Activated CD8-positive, alpha-beta memory T cell treated with anti-CD3 and anti-CD28 coated beads, Interleukin-2, amount 10 ng/mL, durations not matched to agents 7 days and 5 days (primary cell): ENCODE results near the gene CDKN1C. TPM values are rescaled to one million over a fixed set of nuclear protein-coding genes. Genes with fewer than 3 reads are reported as not detected.

Experiments
- ATAC-seq: fragments of 150-1000 bp; cut with Tn5 transposase; one replicate; pipeline ENCODE4 v1.10.0; 2021; ENCODE audit warnings: moderate library complexity
- CTCF ChIA-PET: fragments of 350-600 bp; sonication (Branson Sonifier 250); formaldehyde crosslinking; loops from one replicate; lab custom pipeline; 2021; ENCODE audit warnings: antibody characterized with exemption; lab: Charles Lee
- DNase-seq: peaks from one replicate; pipeline ENCODE4 v3.0.0-alpha.2; 2020
- H3K27ac Mint-ChIP-seq: one replicate; pipeline ENCODE4 v1.8.0; 2021; ENCODE audit warnings: mild to moderate bottlenecking, mixed read lengths
- H3K27me3 Mint-ChIP-seq: one replicate; pipeline ENCODE4 v1.8.0; 2021; ENCODE audit warnings: mixed read lengths
- H3K36me3 Mint-ChIP-seq: one replicate; pipeline ENCODE4 v1.8.0; 2021; ENCODE audit warnings: mild to moderate bottlenecking, mixed read lengths
- H3K4me1 Mint-ChIP-seq: one replicate; pipeline ENCODE4 v1.8.0; 2021; ENCODE audit warnings: mixed read lengths
- H3K4me3 Mint-ChIP-seq: one replicate; pipeline ENCODE4 v1.8.0; 2021; ENCODE audit warnings: mild to moderate bottlenecking, moderate library complexity, mixed read lengths
- H3K9me3 Mint-ChIP-seq: one replicate; pipeline ENCODE4 v1.8.0; 2022; ENCODE audit warnings: low read depth, mixed read lengths
- total RNA-seq, 2 experiments: library from RNA; stranded (reverse); gene quantifications; one replicate each; pipeline ENCODE4 v1.2.3, GENCODE V29; 2021

Gene CDKN1C
- total RNA-seq, 2 experiments from 2014 or later = 0.44 to 0.87 TPM

DNA sequence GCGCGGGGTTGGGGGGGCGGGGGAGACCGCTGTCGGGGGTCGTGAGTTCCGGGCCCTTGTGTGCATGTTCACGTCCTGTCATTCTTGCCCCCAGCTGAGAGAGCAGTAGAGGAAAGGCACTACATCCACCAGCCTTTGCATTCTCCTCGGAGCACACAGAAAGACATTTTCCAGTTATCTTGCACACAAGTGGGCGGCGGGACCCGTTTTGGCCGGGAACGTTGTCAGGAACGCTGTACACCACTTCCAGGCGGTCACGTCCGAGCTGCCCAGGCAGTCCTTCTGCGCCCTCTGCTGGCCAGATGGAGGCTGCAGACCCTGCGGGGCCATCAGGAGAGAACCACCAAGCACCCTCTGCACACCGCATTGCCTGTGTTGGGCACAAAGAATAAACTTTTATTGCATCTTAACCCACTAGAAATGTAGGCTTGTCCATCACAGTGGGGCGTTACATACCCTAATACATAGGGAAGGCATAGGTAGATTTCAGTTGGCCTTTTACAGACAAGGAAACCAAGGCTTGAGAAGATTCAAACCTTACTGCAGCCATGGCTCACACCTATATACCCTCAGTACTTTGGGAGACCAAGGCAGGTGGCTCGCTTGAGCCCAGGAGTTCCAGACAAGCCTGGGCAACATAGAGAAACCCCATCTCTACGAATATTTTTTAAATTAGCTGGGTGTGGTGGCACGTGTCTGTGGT lies 2.8 kb upstream of the CDKN1C start:
- CTCF ChIA-PET = interaction anchor here (0.9 to 13.8 kb wide), 22 partner anchors 10 to 583 kb away, joined by 3 to 471 read pairs (median 5); partner anchors contain the start of gene PHLDA2
- DNase-seq (peak; percentile 90), ATAC-seq (peak; percentile 31)
- Mint-ChIP-seq H3K27ac (no peak overlapping the region), H3K27me3 (peaks cover 20% of the 10 kb centered on the region), H3K4me3 (no peak overlapping the region), H3K4me1 (peaks cover 22% of the 10 kb centered on the region), H3K36me3 (no peaks in the 10 kb centered on the region), H3K9me3 (no peaks in the 10 kb centered on the region)

DNA sequence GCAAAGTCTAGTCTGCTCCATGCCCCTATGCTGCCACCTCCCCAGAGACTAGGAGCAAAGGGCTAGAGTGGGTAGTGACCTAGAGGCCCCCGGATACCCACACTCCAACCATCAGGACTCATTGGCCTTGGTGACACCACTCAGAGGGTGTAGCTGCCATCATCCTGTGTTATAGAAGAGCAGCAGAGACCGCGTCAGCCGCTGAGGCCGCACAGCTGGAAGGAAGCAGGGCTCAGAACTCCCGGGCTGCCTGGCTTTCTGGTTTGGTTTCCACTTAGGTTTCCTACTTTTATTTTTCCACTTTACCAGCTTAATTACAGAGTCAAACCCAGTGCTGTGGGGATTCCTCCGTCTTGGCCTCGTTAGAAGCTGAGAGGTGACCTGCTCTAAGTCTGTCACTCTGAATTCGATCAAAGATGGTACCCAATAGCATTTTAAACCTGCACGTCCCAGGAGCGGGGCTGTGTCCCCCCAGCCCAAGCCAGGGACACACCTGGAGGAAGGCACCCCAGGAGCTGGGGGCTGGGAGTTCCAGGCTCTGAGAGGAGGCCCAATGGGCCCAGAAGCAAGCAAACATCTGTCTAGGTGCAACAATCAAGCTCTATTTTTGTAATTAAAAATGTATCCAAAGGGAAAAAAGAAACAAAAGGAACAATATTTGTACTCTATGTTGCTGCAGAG lies 2.1 kb upstream of the CDKN1C start:
- no peaks in the 10 kb centered on the region for H3K36me3 Mint-ChIP-seq
- CTCF ChIA-PET = interaction anchor here (0.6 to 13.8 kb wide), 27 partner anchors 10 to 582 kb away, joined by 3 to 471 read pairs (median 5); partner anchors contain the start of genes CARS1 and PHLDA2

DNA sequence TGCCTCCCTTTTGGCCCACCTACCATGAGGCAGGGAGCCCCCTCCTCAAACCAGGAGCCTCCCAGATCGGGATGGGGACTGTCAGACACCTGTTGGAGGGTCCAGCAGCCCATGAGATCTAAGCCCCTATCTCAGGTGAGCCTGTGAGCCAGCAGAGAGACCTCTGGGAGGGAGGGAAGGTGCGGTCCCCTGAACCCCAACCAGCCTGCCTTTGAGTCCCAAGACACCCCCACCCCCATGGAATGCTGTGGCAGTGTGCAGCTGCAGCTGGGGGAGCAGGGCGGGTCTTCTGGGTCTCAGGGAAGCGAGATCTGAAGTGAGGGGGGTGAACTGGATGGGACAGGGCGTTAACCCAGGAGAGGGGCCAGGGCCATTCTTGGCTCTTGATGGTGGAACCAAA lies 1.4 kb upstream of the CDKN1C start:
- ATAC-seq (no peak), DNase-seq (no peak)
- H3K9me3 Mint-ChIP-seq = no peaks in the 10 kb centered on the region
- peaks cover 33% of the 10 kb centered on the region for H3K27me3 Mint-ChIP-seq
- CTCF ChIA-PET = interaction anchor here (1.0 to 13.8 kb wide), 14 partner anchors 12 to 581 kb away, joined by 3 to 471 read pairs (median 11); partner anchors contain the start of gene PHLDA2
- no peak overlapping the region for H3K4me3 Mint-ChIP-seq
- H3K4me1 Mint-ChIP-seq = peaks cover 14% of the 10 kb centered on the region
- H3K36me3 Mint-ChIP-seq = no peaks in the 10 kb centered on the region
- no peak overlapping the region for H3K27ac Mint-ChIP-seq

More for the DNA sequence above, 2.1 kb upstream of the CDKN1C start:
- Mint-ChIP-seq H3K27ac (no peak overlapping the region), H3K9me3 (no peaks in the 10 kb centered on the region), H3K4me3 (no peak overlapping the region), H3K4me1 (peaks cover 19% of the 10 kb centered on the region), H3K27me3 (peaks cover 28% of the 10 kb centered on the region)
- DNase-seq (no peak), ATAC-seq (no peak)

DNA sequence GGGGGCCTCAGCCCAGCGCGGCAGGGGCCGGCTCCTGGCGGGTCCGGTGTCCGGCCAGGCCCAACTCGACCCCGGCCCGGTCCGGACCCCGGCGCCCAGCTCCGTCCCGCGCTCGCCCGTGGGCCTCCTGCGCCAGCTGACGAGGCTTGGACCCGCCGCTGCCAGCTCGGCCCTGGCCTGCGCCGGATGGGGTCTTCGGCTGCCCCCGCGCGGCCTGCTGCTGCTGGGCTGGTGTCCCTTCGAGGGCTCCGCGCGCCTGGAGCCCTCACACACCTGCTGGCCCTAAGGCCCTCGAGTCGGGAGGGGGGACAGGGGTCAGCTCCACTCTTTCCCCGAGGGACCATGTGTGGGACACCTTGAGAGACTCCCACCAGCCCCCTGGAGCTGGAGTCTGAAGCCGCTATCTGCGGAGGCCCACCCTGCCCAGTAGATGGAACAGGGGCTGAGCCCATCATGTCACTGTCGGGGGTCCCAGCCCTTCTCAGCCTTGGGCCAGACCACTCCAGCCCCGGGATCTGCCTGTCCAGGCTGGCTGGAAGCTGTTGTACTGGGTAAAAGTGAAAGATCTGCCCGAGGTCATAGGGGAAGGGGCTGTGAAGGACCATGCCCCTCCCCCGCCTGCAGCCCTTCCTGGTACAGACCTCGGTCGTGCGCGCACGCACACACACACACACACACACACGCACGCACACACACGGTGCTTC lies 768 bp upstream of the CDKN1C start:
- Mint-ChIP-seq H3K27me3 (peaks cover 35% of the 10 kb centered on the region), H3K4me3 (no peak overlapping the region), H3K4me1 (peaks cover 9% of the 10 kb centered on the region), H3K27ac (no peak overlapping the region), H3K36me3 (no peaks in the 10 kb centered on the region), H3K9me3 (no peaks in the 10 kb centered on the region)
- ATAC-seq = peak; percentile 14
- CTCF ChIA-PET = interaction anchor here (1.1 to 13.8 kb wide), 9 partner anchors 17 to 581 kb away, joined by 3 to 471 read pairs (median 15); a partner anchor contains a TSS
- DNase-seq = no peak

DNA sequence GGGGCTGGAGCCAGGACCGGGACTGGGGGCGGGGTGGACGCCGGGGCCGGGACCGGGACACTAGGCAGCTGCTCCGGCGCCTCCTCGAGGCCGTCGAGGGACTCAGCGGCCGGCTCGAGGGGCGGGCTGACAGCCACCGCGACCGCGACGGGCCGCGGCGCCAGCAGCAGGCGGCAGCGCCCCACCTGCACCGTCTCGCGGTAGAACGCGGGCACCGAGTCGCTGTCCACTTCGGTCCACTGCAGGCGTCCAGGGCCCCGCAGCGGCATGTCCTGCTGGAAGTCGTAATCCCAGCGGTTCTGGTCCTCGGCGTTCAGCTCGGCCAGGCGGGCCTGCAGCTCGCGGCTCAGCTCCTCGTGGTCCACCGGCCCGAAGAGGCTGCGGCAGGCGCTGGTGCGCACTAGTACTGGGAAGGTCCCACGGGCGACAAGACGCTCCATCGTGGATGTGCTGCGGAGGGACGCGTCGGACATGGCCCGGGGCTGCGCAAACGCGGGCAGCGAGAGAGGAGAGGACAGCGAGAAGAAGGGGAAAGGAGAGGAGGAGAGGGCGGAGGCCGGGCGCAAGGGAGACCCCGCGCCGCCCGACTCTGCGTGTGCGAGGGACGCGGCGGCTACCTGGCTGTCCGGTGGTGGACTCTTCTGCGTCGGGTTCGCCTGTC lies 428 bp downstream of the CDKN1C start:
- no peaks in the 10 kb centered on the region for H3K36me3 Mint-ChIP-seq
- CTCF ChIA-PET = interaction anchor here (0.6 to 13.8 kb wide), 8 partner anchors 14 to 554 kb away, joined by 3 to 471 read pairs (median 4); a partner anchor contains a TSS
- H3K4me3 Mint-ChIP-seq = peak overlapping the region; percentile 75
- DNase-seq (no peak), ATAC-seq (peak; percentile 3)
- no peaks in the 10 kb centered on the region for H3K9me3 Mint-ChIP-seq
- H3K27ac Mint-ChIP-seq = no peak overlapping the region
- peaks cover 9% of the 10 kb centered on the region for H3K4me1 Mint-ChIP-seq
- peaks cover 35% of the 10 kb centered on the region for H3K27me3 Mint-ChIP-seq

DNA sequence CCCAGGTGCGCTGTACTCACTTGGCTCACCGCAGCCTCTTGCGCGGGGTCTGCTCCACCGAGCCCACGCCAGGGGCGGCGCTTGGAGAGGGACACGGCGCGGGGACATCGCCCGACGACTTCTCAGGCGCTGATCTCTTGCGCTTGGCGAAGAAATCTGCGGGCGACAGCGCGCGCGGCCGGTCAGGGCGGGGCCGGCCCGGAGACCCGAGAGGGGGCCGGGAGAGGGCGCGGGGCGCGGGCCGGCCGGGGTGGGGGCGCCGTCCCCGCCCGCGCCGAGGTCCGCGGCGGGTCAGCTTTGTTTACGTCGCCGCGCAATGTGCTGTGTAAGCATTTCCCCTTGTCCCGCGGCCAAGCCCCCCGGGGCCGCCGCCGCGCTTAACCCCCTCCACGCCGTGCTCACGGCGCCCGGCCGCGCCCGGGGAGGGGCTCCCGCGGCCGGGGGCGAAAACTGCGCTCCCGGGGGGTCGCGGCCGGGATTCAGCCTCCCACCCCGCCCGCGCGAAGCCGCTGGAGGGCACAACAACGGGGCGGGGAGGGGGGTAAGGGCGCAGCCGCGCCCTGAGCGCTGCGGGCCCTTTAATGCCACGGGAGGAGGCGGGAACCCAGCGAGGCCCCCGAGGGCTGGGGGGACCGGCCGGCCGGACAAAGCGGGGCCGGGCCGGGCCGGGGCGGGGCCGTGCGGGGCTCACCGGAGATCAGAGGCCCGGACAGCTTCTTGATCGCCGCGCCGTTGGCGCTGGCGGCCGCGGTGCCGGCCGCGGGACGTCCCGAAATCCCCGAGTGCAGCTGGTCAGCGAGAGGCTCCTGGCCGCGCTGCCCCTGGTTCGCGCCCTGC lies 1.4 kb downstream of the CDKN1C start:
- H3K4me1 Mint-ChIP-seq = peaks cover 9% of the 10 kb centered on the region
- no peak overlapping the region for H3K27ac Mint-ChIP-seq
- no peak for DNase-seq
- H3K9me3 Mint-ChIP-seq = no peaks in the 10 kb centered on the region
- H3K36me3 Mint-ChIP-seq = no peaks in the 10 kb centered on the region
- peaks cover 35% of the 10 kb centered on the region for H3K27me3 Mint-ChIP-seq
- ATAC-seq = no peak
- CTCF ChIA-PET = interaction anchor here (1.1 to 13.8 kb wide), 5 partner anchors 8 to 578 kb away, joined by 4 to 471 read pairs (median 5); no protein-coding TSS in a partner anchor
- H3K4me3 Mint-ChIP-seq = no peak overlapping the region

DNA sequence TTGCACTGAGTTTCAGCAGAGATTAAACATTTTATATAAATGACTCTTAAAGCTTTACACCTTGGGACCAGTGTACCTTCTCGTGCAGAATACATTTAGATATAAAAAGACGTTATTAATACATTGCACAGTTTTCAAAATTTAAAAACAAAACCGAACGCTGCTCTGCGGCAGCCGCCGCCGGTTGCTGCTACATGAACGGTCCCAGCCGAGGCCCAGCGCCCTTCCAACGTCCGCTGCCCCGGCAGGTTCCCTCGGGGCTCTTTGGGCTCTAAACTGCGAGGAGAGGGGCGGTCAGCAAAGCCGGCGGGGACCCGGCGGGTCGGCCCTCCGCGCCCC lies 2.0 kb downstream of the CDKN1C start:
- ATAC-seq = no peak

DNA sequence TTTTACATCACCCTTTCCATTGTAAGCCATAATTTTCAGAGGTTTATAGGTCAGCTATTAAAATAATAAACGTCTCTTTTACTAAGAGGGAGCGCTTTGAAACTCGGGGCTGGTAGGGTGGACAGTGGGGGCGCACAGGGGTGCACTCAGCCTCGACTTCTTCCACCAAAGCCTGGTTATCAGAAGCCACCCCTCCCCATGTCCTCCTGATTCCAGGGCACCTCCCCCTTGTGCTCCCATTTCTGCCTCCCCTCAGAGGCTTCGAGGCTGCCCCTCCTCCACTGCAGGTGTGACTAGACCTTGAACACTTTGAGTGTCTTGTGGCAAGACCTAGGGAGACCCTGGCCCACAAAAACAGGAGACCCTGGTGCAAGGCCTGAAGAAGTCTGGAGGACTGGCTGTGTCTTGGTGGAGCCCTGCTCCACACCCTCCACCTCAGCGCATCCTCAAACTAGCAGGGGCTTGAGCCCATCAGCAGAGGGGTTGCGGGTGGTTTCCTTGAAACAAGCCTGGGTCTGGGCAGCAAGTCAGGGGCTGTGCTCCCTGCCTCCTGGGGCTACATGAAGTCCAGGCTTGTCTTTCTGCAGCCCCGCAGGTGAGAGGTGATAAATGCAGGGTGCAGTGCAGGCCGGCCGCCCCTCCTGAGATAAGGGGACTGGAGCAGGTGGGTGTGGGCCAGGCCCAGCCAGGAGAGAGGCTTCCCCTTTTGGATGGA lies 3.0 kb downstream of the CDKN1C start:
- ATAC-seq (no peak), DNase-seq (no peak)
- Mint-ChIP-seq H3K27me3 (peaks cover 32% of the 10 kb centered on the region), H3K27ac (no peak overlapping the region), H3K4me1 (peaks cover 6% of the 10 kb centered on the region), H3K4me3 (no peak overlapping the region), H3K36me3 (no peaks in the 10 kb centered on the region), H3K9me3 (peaks cover under 1% of the 10 kb centered on the region)
- CTCF ChIA-PET = interaction anchor here (1.7 to 13.8 kb wide), 2 partner anchors 351 to 576 kb away, joined by 4 to 471 read pairs; no protein-coding TSS in a partner anchor

More for the DNA sequence above, 2.0 kb downstream of the CDKN1C start:
- no peak overlapping the region for H3K27ac Mint-ChIP-seq
- H3K27me3 Mint-ChIP-seq = peaks cover 35% of the 10 kb centered on the region
- H3K4me3 Mint-ChIP-seq = no peak overlapping the region
- no peaks in the 10 kb centered on the region for H3K9me3 Mint-ChIP-seq
- no peaks in the 10 kb centered on the region for H3K36me3 Mint-ChIP-seq
- CTCF ChIA-PET = interaction anchor here (1.1 to 13.8 kb wide), 3 partner anchors 9 to 578 kb away, joined by 4 to 471 read pairs (median 5); no protein-coding TSS in a partner anchor
- H3K4me1 Mint-ChIP-seq = peaks cover 9% of the 10 kb centered on the region
- no peak for DNase-seq

DNA sequence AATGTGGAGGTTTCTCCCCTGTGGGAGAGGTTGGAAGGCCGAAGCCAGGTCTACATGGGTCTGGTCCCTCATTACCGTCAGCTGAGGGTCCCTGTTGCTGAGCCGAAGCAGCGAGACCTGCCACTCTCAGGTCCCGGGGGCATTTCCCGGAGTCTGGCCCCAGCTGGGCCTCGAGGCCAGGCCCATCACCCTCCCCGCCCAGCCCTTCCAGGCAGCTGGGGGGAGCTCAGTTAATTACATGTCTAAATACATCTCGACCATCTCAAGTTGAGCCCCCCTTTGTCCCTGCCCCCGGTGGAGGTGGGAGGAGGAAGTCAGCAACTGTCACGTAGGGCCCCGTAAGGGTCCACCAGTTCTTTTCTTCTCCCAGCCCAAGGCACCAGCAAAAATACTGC lies 3.6 kb downstream of the CDKN1C start:
- no peak for ATAC-seq
- no peaks in the 10 kb centered on the region for H3K36me3 Mint-ChIP-seq
- no peak overlapping the region for H3K4me3 Mint-ChIP-seq
- DNase-seq = no peak
- H3K27ac Mint-ChIP-seq = no peak overlapping the region
- CTCF ChIA-PET = interaction anchor here (0.8 to 1.4 kb wide), 2 partner anchors 210 to 349 kb away, joined by 3 to 6 read pairs; no protein-coding TSS in a partner anchor
- peaks cover 27% of the 10 kb centered on the region for H3K27me3 Mint-ChIP-seq
- H3K9me3 Mint-ChIP-seq = peaks cover 3% of the 10 kb centered on the region
- H3K4me1 Mint-ChIP-seq = peaks cover 9% of the 10 kb centered on the region

DNA sequence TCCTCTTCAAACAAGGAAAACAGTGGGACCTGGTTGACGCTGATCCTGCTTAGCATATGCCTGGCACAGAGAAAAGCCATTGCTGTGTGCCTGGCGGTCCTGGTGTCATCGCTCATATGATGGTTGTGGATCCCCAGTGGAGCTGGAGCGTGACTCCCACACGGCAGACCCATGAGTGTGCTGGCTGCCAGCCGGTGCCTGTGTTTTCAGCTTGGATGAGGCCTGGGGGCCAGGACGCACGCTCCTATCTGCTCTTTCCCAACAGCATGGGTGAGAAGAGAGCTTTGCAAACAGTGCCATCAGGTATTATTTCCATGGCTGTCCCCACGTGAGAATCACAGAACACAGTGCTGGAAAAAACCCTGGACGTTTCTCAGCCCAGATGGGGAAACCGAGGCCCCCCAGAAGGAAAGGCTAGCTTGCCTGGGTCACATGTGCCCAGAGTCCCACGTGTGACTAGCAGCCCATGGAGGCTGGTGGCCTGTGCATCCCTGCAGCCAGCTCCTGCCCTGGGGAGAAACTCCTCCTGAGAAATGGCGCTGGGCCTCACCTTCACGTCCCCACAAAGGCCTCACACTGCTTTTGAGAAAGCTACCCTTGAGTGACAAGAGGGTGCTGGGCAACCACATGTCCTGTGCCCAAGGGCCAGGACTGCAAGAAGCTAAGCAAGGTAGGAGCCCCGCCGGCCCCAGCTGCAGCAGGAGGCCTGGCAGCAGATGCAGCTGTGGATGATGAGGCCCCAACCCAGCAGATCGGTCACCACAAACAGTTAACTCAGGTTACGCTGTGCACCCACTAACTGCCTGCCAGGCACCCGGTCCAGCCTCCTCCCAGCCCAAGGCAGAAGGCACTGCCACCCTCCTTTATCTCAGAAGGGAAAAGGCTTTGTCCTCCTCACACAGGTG lies 4.2 kb downstream of the CDKN1C start:
- H3K36me3 Mint-ChIP-seq = no peaks in the 10 kb centered on the region
- no peak overlapping the region for H3K27ac Mint-ChIP-seq
- H3K4me3 Mint-ChIP-seq = no peak overlapping the region
- H3K4me1 Mint-ChIP-seq = peaks cover 8% of the 10 kb centered on the region
- H3K9me3 Mint-ChIP-seq = peaks cover 3% of the 10 kb centered on the region
- no peak for ATAC-seq
- H3K27me3 Mint-ChIP-seq = peaks cover 21% of the 10 kb centered on the region
- CTCF ChIA-PET = interaction anchor here (0.8 to 1.4 kb wide), 2 partner anchors 210 to 348 kb away, joined by 3 to 6 read pairs; no protein-coding TSS in a partner anchor
- DNase-seq = no peak

DNA sequence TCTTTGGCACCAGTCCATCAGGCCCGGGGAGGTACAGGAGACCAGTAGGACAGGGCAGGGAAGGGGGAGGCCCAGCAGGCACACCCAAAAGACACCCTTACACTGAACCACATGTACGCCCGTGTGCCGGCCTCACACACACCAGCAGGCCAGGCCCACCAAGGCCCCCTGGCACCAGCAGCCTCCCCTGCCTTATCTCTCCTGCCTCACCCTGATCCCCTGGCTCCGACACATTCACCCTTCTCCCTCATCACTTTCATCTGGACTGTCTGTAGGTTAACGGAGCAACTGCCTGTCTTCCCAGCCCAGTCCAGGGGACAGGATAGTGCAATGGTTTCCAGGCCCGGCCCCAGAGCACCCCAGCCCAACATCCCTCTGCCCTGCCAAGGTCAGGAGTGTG lies 4.9 kb downstream of the CDKN1C start:
- Mint-ChIP-seq H3K4me3 (no peak overlapping the region), H3K27me3 (peaks cover 21% of the 10 kb centered on the region), H3K27ac (no peak overlapping the region), H3K4me1 (peaks cover 8% of the 10 kb centered on the region), H3K9me3 (peaks cover 3% of the 10 kb centered on the region), H3K36me3 (no peaks in the 10 kb centered on the region)
- ATAC-seq (no peak), DNase-seq (no peak)
- CTCF ChIA-PET = interaction anchor here (1.4 kb wide), 1 partner anchor 347 kb away, joined by 6 read pairs; no protein-coding TSS in a partner anchor
